ENCODE data around the gene KMT2E.
"Not testable (repeated sequence)": the region's sequence is repeated elsewhere in the genome, so short reads cannot be mapped to it uniquely, and the experiment has no call there.

KMT2E gene

GRCh38 chr7:105001652-105002184, 12.3 kb upstream of the KMT2E start:
- no peak for DNase-seq
- Histone ChIP-seq H3K4me2 (ENCODE audit: low read length, poor library complexity, severe bottlenecking) (no peak overlapping the region), H2BK5ac (ENCODE audit: low read depth, low read length, poor library complexity, severe bottlenecking) (no peak overlapping the region), H3K79me1 (replicated peaks; ENCODE audit: low read length, poor library complexity, severe bottlenecking) (no peaks in the 10 kb centered on the region), H3K36me3 (ENCODE audit: control insufficient read depth in 1 of 2, insufficient read depth in 2 of 2, low read depth in 1 of 2, low read length in 2 of 2) (peaks cover 6 to 54% of the 10 kb centered on the region in 2 experiments), H3K4me1 (ENCODE audit: control insufficient read depth, insufficient read depth, low read depth, low read length) (peaks cover 8% of the 10 kb centered on the region), H3K4ac (ENCODE audit: low read depth in 1 of 2, low read length in 2 of 2) (no peak overlapping the region), H2BK12ac (ENCODE audit: low read length in 2 of 2) (no peak overlapping the region), H3K9me3 (ENCODE audit: control insufficient read depth, low read length) (no peaks in the 10 kb centered on the region), H3K14ac (ENCODE audit: low read length in 2 of 2) (no peak overlapping the region), H2BK15ac (ENCODE audit: low read depth, poor library complexity, severe bottlenecking) (no peak overlapping the region), H3K23ac (ENCODE audit: low read length in 2 of 2) (no peak overlapping the region), H3K18ac (ENCODE audit: low read depth in 1 of 2, low read length in 2 of 2) (no peak overlapping the region), H3K9ac (ENCODE audit: low read length) (peak overlapping the region; percentile 80), H4K8ac (ENCODE audit: low read length) (no peak overlapping the region), H3K27ac (ENCODE audit: low read length, poor library complexity, severe bottlenecking) (no peak overlapping the region), H2AK5ac (ENCODE audit: low read length, severe bottlenecking) (no peak overlapping the region), H2BK120ac (ENCODE audit: low read depth, low read length) (no peak overlapping the region), H3K27me3 (ENCODE audit: control insufficient read depth in 1 of 2, insufficient read depth in 1 of 2, low read length in 2 of 2) (no peaks in the 10 kb centered on the region), H4K91ac (ENCODE audit: low read length) (no peak overlapping the region), H2AFZ (ENCODE audit: low read depth, low read length) (no peak overlapping the region), H3K4me3 (ENCODE audit: insufficient read depth in 1 of 2, low read depth in 1 of 2, low read length in 2 of 2) (no peak overlapping the region)
- whole genome bisulfite sequencing: 99% methylated on average over 5 of the region's 5 CpGs

GRCh38 chr7:105003275-105003674, 10.7 kb upstream of the KMT2E start:
- H3K4me1 ChIP-seq (ENCODE audit: control insufficient read depth, insufficient read depth, low read depth, low read length): peaks cover 10% of the 10 kb centered on the region
- H2BK12ac ChIP-seq (ENCODE audit: low read length in 2 of 2): no peak overlapping the region
- H3K27me3 ChIP-seq (ENCODE audit: control insufficient read depth in 1 of 2, insufficient read depth in 1 of 2, low read length in 2 of 2): no peaks in the 10 kb centered on the region
- no peak overlapping the region for H3K14ac ChIP-seq (ENCODE audit: low read length in 2 of 2)
- peak; percentile 77 for DNase-seq
- no peak overlapping the region for H3K23ac ChIP-seq (ENCODE audit: low read length in 2 of 2)
- no peak overlapping the region for H4K8ac ChIP-seq (ENCODE audit: low read length)
- H3K4me2 ChIP-seq (ENCODE audit: low read length, poor library complexity, severe bottlenecking): no peak overlapping the region
- H3K9ac ChIP-seq (ENCODE audit: low read length): peak overlapping the region; percentile 80
- no peak overlapping the region for H4K91ac ChIP-seq (ENCODE audit: low read length)
- H3K9me3 ChIP-seq (ENCODE audit: control insufficient read depth, low read length): no peaks in the 10 kb centered on the region
- H2AK5ac ChIP-seq (ENCODE audit: low read length, severe bottlenecking): no peak overlapping the region
- no peak overlapping the region for H3K18ac ChIP-seq (ENCODE audit: low read depth in 1 of 2, low read length in 2 of 2)
- H2BK15ac ChIP-seq (ENCODE audit: low read depth, poor library complexity, severe bottlenecking): no peak overlapping the region
- H3K36me3 ChIP-seq (ENCODE audit: control insufficient read depth in 1 of 2, insufficient read depth in 2 of 2, low read depth in 1 of 2, low read length in 2 of 2): peaks cover 11 to 64% of the 10 kb centered on the region in 2 experiments
- H3K27ac ChIP-seq (ENCODE audit: low read length, poor library complexity, severe bottlenecking): peak overlapping the region; percentile 1
- H2AFZ ChIP-seq (ENCODE audit: low read depth, low read length): no peak overlapping the region
- H3K79me1 ChIP-seq (replicated peaks; ENCODE audit: low read length, poor library complexity, severe bottlenecking): no peaks in the 10 kb centered on the region
- no peak overlapping the region for H2BK120ac ChIP-seq (ENCODE audit: low read depth, low read length)
- no peak overlapping the region for H2BK5ac ChIP-seq (ENCODE audit: low read depth, low read length, poor library complexity, severe bottlenecking)
- peak overlapping the region in 1 of 2 experiments; percentile 57 for H3K4me3 ChIP-seq (ENCODE audit: insufficient read depth in 1 of 2, low read depth in 1 of 2, low read length in 2 of 2)
- WGBS: 78% methylated on average over 5 of the region's 5 CpGs
- no peak overlapping the region for H3K4ac ChIP-seq (ENCODE audit: low read depth in 1 of 2, low read length in 2 of 2)

- no peaks in the 10 kb centered on the region for H3K27me3 ChIP-seq (ENCODE audit: control insufficient read depth in 1 of 2, insufficient read depth in 1 of 2, low read length in 2 of 2)
- no peak overlapping the region for H3K4ac ChIP-seq (ENCODE audit: low read depth in 1 of 2, low read length in 2 of 2)
- peak overlapping the region in 1 of 2 experiments; percentile 57 for H3K4me3 ChIP-seq (ENCODE audit: insufficient read depth in 1 of 2, low read depth in 1 of 2, low read length in 2 of 2)
- H2AFZ ChIP-seq (ENCODE audit: low read depth, low read length): no peak overlapping the region
- H3K18ac ChIP-seq (ENCODE audit: low read depth in 1 of 2, low read length in 2 of 2): no peak overlapping the region
- no peaks in the 10 kb centered on the region for H3K9me3 ChIP-seq (ENCODE audit: control insufficient read depth, low read length)
- no peaks in the 10 kb centered on the region for H3K79me1 ChIP-seq (replicated peaks; ENCODE audit: low read length, poor library complexity, severe bottlenecking)
- 100% methylated on average over 1 of the region's 1 CpG for WGBS
- H2BK5ac ChIP-seq (ENCODE audit: low read depth, low read length, poor library complexity, severe bottlenecking): no peak overlapping the region
- H3K4me2 ChIP-seq (ENCODE audit: low read length, poor library complexity, severe bottlenecking): peak overlapping the region; percentile 8
- H3K36me3 ChIP-seq (ENCODE audit: control insufficient read depth in 1 of 2, insufficient read depth in 2 of 2, low read depth in 1 of 2, low read length in 2 of 2): peaks cover 14 to 60% of the 10 kb centered on the region in 2 experiments
- no peak overlapping the region for H2BK120ac ChIP-seq (ENCODE audit: low read depth, low read length)
- H3K14ac ChIP-seq (ENCODE audit: low read length in 2 of 2): no peak overlapping the region
- no peak overlapping the region for H4K91ac ChIP-seq (ENCODE audit: low read length)
- H2AK5ac ChIP-seq (ENCODE audit: low read length, severe bottlenecking): no peak overlapping the region
- H3K23ac ChIP-seq (ENCODE audit: low read length in 2 of 2): no peak overlapping the region
- peaks cover 13% of the 10 kb centered on the region for H3K4me1 ChIP-seq (ENCODE audit: control insufficient read depth, insufficient read depth, low read depth, low read length)
- no peak overlapping the region for H2BK15ac ChIP-seq (ENCODE audit: low read depth, poor library complexity, severe bottlenecking)
- no peak overlapping the region for H4K8ac ChIP-seq (ENCODE audit: low read length)
- peak overlapping the region; percentile 80 for H3K9ac ChIP-seq (ENCODE audit: low read length)
- peak overlapping the region; percentile 65 for H3K27ac ChIP-seq (ENCODE audit: low read length, poor library complexity, severe bottlenecking)
- DNase-seq: no peak
- H2BK12ac ChIP-seq (ENCODE audit: low read length in 2 of 2): no peak overlapping the region
Measured at GRCh38 chr7:105003872-105004510, 10.0 kb upstream of the KMT2E start.

- DNase-seq; H3K14ac ChIP-seq (ENCODE audit: low read length in 2 of 2); H2BK15ac ChIP-seq (ENCODE audit: low read depth, poor library complexity, severe bottlenecking): not testable (repeated sequence)
Measured at GRCh38 chr7:105005006-105005405, 9.0 kb upstream of the KMT2E start.

More at GRCh38 chr7:105005006-105005405, 9.0 kb upstream of the KMT2E start:
- not testable (repeated sequence) for H3K18ac ChIP-seq (ENCODE audit: low read depth in 1 of 2, low read length in 2 of 2); H2AK5ac ChIP-seq (ENCODE audit: low read length, severe bottlenecking); H3K4me3 ChIP-seq (ENCODE audit: insufficient read depth in 1 of 2, low read depth in 1 of 2, low read length in 2 of 2); H2BK5ac ChIP-seq (ENCODE audit: low read depth, low read length, poor library complexity, severe bottlenecking); H3K4me2 ChIP-seq (ENCODE audit: low read length, poor library complexity, severe bottlenecking); H2AFZ ChIP-seq (ENCODE audit: low read depth, low read length); H3K4ac ChIP-seq (ENCODE audit: low read depth in 1 of 2, low read length in 2 of 2); H4K8ac ChIP-seq (ENCODE audit: low read length); H3K23ac ChIP-seq (ENCODE audit: low read length in 2 of 2); H3K79me1 ChIP-seq (replicated peaks; ENCODE audit: low read length, poor library complexity, severe bottlenecking); H4K91ac ChIP-seq (ENCODE audit: low read length); H3K9me3 ChIP-seq (ENCODE audit: control insufficient read depth, low read length); H3K27me3 ChIP-seq (ENCODE audit: control insufficient read depth in 1 of 2, insufficient read depth in 1 of 2, low read length in 2 of 2); H2BK12ac ChIP-seq (ENCODE audit: low read length in 2 of 2); H3K27ac ChIP-seq (ENCODE audit: low read length, poor library complexity, severe bottlenecking); H2BK120ac ChIP-seq (ENCODE audit: low read depth, low read length)
- Histone ChIP-seq H3K4me1 (ENCODE audit: control insufficient read depth, insufficient read depth, low read depth, low read length) (peaks cover 13% of the 10 kb centered on the region), H3K36me3 (ENCODE audit: control insufficient read depth in 1 of 2, insufficient read depth in 2 of 2, low read depth in 1 of 2, low read length in 2 of 2) (peaks cover 14 to 54% of the 10 kb centered on the region in 2 experiments), H3K9ac (ENCODE audit: low read length) (peak overlapping the region; percentile 80)
- 98% methylated on average over 8 of the region's 8 CpGs for WGBS

Data from mesenchymal stem cell (in vitro differentiated cells and primary cell).